Left renal cortex interstitium (tissue), 4 donors: ENCODE results near the gene DMRTC2. TPM values are rescaled to one million over a fixed set of nuclear protein-coding genes. Genes with fewer than 3 reads are reported as not detected.
"Not testable (repeated sequence)": the region's sequence is repeated elsewhere in the genome, so short reads cannot be mapped to it uniquely, and the experiment has no call there.

Experiments used
- DNase-seq, 4 donors: peaks; one replicate each; pipeline ENCODE4 v3.0.0-alpha.2; 2013; ENCODE audit warnings: low read depth in 4 of 4, low spot score in 2 of 4, missing footprints in 1 of 4
- polyA plus RNA-seq, 4 donors: library from polyadenylated mRNA; unstranded; fragments of 120-200 nt; gene quantifications; one replicate each; pipeline ENCODE4 v1.2.1, GENCODE V29; 2013; ENCODE audit not compliant: insufficient read length in 4 of 4

The DMRTC2 gene
- polyA plus RNA-seq, 4 donors = not detected

- DNase-seq = no peak
These were observed 24.6 kb downstream of the DMRTC2 start for GRCh38 chr19:41869374-41869955.

- DNase-seq = no peak
These were observed 25.6 kb downstream of the DMRTC2 start for GRCh38 chr19:41870401-41870873.

- no peak for DNase-seq
These were observed 26.9 kb downstream of the DMRTC2 start for GRCh38 chr19:41871573-41872383.

GRCh38 chr19:41872384-41872774 lies 27.5 kb downstream of the DMRTC2 start:
- no peak for DNase-seq

- no peak for DNase-seq
These were observed 28.2 kb downstream of the DMRTC2 start for GRCh38 chr19:41872775-41873647.

- DNase-seq = not testable (repeated sequence)
These were observed 31.1 kb downstream of the DMRTC2 start for GRCh38 chr19:41875973-41876372.

- no peak for DNase-seq
These were observed 32.3 kb downstream of the DMRTC2 start, which contains the start of gene CD79A for GRCh38 chr19:41876847-41877832. TSS of gene CD79A (plus strand) at chr19:41877279. CDS start at chr19:41877305, 26 bp downstream.

GRCh38 chr19:41877916-41878905 lies 33.4 kb downstream of the DMRTC2 start:
- DNase-seq = no peak

GRCh38 chr19:41879080-41879479 lies 34.2 kb downstream of the DMRTC2 start:
- DNase-seq = no peak

- DNase-seq = no peak
These were observed 35.0 kb downstream of the DMRTC2 start for GRCh38 chr19:41879670-41880328.

- no peak for DNase-seq
These were observed 35.5 kb downstream of the DMRTC2 start for GRCh38 chr19:41880329-41880708.

- DNase-seq = no peak
These were observed 38.0 kb downstream of the DMRTC2 start, which contains the start of gene ARHGEF1 for GRCh38 chr19:41882568-41883462. TSS of gene ARHGEF1 (plus strand) at chr19:41883184. CDS start at chr19:41888083, 4,899 bp downstream.

GRCh38 chr19:41883463-41883820 lies 38.6 kb downstream of the DMRTC2 start:
- DNase-seq = no peak

GRCh38 chr19:41883821-41884733 lies 39.2 kb downstream of the DMRTC2 start:
- DNase-seq = peak; percentile 65 to 86 (median 80)

GRCh38 chr19:41886761-41887710 lies 42.2 kb downstream of the DMRTC2 start:
- DNase-seq = no peak
